GM21529 (cell line): ENCODE measurements around the gene SMOC2.

Experiments used
- ATAC-seq: cut with Tn5 transposase; IDR thresholded peaks from one replicate; pipeline ENCODE4 v1.9.1; 2021; ENCODE audit not compliant: unreplicated experiment

Gene SMOC2

DNA sequence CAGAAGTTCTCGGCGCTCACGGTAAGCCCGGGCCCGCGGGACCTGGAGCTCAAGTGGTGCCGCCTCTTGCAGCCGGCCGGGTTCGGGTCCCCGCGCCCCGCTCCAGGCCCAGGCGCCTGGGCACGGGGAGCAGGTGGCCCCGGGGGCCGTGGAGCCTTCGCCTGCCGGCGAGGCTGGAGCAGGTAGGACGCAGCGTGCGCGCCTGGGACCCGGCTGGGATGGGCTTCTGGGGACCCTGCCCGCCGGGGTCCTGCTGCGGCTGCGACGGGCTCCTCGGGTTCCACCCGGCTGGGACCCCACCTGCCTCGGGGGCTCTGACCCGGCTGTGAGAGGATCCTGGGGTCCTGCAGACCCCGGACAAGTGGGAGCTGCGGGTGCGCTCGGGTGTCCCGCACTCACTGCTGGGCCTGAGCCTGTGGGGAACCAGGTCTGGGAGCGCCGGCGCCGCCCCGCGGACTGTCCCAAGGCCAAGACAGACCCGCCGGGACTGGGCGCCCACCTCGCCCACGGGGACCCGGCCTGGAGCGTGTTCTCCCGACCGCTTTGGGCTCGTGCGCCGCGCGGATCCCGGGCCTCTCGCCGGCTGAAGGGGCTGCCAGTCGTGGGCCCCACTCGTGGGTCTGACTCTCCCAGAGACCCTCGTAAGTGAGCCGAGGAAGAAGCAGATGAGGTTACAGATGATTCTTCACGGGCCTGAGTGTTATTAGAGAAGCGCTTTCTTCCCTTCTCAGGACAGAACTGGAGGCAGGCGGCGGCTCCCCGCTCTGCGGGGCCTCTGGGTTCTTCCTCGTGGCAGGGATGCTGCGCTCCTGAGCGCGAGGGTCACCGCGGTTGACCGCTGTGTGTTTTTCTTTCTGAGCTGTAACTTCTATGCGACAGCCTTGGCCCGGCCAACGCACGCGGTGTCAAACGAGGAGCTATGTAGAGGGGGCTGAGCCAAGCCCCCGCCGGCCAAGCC lies 729 bp downstream of the SMOC2 start:
- no peak for ATAC-seq

DNA sequence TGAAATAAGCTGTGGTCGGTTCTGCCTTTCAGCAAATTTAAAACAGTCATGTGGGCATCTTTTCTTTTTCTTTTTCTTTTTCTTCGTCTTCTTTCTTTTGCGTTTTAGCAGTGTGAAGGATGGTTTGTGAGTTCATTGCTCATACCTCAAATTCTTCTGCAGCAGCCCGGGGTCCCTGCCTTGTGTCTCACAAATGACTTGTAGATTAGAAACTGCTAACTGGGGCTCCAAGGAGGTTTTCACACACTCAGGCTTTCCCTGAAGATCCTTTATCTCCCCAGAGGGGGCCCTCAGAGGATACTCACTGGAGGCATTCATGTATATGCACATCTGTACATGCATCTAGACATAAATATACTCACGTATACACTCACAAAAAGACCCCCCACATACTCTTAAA lies 1.7 kb downstream of the SMOC2 start:
- no peak for ATAC-seq

DNA sequence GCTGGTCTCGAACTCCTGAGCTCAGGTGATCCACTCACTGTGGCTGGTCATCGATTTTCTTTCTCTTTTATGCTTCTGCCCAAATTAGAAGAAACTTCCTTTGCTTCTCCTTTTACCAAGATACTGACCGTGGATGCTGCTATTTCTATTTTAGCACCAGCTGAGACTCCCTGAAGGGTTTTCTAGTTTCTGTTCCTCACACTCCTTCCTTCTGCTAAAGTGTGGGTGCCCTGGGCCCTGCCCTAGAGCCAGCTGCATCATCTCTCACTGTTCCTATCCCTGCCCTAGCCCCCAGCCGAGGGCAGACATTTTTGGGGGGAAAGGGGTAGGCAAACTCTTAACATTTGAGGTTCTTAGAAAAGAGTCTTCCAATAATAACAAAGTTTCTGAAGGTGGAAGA lies 6.3 kb downstream of the SMOC2 start:
- ATAC-seq, result no peak

DNA sequence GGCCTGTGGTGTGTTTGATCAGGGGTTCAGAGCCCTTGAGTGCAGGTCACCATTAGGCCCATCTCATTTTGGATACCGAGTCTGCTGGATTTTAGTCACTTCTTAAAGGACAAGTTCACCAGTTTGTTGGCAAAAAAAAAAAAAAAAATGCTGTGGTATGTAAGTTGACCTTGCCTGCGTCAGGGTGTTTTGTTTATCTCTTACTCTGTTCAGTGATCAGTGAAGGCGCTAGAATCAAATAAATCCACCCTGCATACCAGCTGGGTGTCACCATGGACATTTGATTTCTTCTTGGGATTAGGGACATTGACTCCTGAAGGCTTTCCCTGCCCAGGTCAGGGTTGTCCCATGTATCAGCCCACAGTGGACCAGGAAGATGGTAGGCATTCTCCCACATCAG lies 6.7 kb downstream of the SMOC2 start:
- ATAC-seq, result no peak

DNA sequence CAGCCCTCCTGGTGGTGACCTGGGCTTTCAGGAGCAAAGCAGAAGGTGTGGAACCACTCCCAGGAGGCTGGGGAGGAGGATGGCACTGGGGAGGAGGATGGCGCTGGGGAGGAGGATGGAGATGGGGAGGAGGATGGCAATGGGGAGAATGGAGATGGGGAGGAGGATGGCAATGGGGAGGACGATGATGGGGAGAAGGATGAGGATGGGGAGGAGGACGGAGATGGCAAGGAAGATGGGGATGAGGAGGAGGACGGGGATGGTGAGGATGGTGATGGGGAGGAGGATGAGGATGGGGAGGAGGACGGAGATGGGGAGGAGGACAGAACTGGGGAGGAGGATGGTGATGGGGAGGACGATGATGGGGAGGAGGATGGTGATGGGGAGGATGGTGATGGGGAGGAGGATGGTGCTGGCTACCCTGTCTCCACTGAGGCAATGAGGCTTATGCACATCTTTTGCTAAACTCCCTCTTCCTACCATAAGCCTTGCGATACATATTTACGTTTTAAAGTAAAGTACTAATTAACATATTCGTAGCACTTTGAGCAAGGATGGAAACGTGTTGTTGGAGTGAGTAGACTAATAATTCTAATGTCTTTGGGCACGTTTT lies 7.4 kb downstream of the SMOC2 start:
- no peak for ATAC-seq

DNA sequence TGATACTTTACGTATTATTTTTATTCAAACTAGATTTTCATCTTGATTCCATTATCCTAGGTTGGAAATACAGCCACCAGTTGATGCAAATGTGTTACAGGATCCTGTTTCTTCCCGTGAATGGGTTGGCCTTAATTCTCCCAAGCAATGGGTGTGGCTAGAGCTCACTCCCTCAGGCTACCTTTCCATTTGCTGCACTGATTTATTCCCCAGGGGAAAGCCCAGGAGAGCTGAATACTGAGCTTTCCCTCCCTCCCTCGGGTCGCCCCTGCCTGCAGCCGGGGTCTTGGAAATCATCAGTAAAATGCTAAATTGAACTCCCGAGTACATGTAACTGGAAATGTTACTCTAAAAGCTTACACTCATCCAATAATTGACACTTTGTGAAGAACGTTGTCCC lies 9.9 kb downstream of the SMOC2 start:
- no peak for ATAC-seq

DNA sequence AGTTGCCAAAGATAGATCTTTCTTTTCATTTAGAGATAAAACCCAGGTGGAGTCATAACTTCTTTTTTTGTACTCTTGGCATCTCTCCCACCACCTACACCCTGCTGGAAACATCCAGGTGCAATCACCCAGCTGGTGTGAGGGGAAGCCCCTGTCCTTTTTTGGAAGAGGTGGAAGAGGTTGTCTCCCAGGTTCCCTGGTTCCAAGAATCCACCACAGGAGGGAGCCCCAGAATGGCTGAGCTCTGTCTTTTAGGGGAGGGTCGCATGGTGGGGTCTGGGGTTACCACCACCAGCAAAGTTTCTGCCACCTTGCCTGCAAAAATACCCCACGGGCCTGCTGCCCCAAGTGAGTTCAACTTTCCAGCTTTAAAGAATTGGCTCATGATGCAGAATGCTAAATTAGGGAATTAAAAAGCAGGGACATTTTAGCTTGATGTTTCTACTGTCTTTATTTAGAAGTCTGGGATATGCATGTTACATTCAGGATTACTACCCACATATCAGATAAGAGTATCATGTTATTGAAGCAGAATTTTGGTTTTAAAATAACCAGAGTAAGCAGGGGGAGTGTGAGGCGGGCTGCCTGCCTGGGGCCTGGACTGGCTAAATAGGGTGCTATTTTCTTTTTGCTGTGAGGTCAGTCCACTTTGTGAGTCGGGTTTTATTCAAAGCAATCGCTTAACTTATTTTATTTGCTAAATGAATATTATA lies 11.0 kb downstream of the SMOC2 start:
- no peak for ATAC-seq

DNA sequence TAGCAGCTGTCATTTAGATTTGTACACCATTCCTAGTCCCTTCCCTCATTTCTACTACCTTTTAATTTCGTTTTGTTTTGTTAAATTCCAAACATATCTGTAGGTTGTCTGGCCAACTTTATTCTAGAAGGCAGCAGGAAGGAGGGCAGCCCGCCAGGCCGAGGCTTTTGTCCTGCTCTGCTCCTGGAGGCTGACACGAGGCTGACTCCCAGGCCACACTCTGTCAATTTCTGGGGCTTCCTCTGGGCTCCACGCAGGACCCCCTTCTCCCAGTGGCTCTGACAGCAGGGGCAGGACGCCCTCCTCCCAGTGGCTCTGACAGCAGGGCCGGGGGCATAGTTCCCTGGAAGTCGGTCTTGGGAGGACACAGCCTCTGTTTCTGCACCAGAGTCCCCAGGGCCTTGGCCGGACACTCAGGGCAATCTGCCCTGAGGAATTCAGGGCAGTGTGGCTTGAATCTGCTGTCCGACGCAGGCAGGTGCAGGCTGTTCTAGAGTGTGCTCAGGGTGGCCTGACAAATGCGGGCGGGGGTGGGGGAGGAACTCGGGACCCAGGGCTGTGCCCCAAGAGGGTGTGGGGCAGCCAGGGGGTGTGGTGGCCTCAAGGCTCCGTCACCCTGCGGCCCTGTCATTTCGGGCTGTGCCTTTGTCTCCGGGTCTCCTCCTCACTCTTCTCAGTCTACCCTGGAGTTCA lies 11.8 kb downstream of the SMOC2 start:
- ATAC-seq, result no peak

DNA sequence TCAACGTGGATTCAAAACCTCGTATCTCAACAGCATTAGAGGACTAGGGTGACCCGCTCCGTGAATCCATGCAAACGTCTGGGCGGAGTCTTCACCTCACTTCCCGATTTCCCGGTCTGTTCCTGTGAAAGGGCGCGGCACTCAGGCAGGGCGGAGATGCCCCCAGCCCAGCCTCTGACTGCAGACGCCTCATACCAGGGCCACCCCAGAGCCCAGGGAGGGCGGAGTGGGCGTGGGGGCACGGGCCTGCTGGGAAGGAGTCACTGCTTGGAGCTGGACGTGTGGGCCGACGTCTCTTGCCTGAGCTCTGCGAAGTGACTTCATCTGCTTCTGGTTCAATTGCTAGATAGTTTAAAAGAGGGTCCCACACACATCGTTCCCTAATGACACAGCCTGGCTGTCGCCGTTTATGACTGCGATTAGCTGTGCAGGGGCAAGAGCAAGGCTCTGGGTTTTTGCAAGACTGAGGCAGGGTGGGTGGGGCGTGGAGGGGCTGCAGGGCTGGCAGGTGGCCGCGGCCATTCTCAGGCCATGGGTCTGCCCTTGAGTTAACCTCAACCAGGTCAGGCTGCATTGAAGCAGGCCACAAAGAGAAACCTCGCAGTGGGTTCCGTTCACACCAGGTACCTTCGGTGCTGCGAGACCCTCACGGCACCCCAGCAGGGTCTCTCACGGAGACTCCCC lies 15.0 kb downstream of the SMOC2 start:
- no peak for ATAC-seq

DNA sequence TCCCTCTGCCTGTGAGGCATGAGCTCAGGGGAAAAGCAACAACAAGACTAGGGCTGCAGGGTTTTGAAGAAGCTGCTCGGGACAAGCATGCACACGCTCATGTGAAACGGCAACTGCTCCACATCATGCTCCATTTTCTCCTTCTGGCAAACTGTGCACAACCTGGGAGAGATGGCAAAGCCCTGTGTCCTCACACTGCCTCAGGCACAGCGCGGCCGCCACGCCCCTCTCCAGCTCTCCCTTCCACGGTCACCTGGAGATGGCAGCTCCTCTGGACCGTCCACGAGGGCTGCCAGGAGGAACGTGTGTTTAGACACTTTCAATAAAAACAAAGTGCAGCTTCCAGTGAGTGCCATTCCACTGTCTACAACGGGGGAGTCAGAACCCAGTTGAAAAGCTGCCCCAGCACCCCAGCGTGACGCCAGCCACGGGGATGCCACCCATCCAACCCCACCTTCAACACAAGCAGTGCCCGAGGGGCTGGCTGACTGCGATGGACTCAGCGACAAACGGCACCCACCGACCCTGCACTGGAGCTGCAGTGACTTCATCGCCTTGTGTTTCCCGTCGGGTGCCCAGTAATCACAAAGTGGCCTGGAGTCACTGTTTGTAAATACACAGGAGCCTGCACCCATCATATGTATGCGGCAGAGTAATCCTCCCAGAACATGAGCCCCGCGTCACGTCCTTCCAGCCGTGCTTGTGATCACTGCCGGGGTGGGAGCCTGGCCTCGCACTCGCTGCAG lies 16.1 kb downstream of the SMOC2 start:
- no peak for ATAC-seq

DNA sequence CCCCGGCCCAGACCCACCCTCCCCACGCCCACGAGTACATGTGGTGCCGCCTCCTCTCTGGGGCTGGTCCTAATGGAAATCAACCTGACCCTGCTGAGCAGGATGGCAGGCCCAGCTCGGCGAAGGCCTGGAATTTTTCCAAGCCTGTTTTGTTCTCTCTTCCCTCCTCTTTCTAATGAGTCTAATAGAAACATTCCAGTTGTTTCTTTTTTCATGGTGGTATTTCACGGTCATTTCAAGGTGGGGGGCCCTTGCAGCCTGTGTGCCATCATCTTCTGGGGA lies 16.6 kb downstream of the SMOC2 start:
- no peak for ATAC-seq

DNA sequence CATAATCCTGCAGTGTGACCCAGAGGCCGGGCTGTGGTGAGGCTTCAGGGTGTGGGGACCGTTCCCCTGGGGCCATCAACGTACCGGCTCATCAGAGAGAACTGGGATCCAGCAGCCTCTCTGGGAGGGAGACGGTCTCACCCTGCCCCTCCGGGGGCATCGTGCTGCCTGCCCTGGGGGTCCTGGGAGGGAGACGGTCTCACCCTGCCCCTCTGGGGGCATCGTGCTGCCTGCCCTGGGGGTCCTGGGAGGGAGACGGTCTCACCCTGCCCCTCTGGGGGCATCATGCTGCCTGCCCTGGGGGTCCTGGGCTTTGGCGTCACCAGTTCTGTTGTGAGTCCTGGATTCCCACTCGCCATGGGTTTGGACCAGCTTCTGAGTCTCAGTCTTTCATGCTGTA lies 17.1 kb downstream of the SMOC2 start:
- ATAC-seq, result no peak

DNA sequence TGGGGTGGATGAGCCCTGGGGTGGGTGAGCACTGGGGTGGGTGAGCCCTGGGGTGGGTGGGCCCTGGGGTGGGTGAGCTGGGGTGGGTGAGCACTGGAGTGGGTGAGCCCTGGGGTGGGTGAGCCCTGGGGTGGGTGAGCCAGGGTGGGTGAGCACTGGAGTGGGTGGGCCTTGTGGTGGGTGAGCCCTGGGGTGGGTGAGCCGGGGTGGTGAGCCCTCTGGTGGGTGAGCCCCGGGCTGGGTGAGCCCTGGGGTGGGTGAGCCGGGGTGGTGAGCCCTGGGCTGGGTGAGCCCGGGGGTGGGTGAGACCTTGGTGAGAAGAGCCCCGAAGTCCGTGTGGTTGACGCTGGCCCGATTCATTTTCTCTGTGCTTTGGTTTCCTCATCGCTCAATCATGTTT lies 18.6 kb downstream of the SMOC2 start:
- ATAC-seq, result no peak

DNA sequence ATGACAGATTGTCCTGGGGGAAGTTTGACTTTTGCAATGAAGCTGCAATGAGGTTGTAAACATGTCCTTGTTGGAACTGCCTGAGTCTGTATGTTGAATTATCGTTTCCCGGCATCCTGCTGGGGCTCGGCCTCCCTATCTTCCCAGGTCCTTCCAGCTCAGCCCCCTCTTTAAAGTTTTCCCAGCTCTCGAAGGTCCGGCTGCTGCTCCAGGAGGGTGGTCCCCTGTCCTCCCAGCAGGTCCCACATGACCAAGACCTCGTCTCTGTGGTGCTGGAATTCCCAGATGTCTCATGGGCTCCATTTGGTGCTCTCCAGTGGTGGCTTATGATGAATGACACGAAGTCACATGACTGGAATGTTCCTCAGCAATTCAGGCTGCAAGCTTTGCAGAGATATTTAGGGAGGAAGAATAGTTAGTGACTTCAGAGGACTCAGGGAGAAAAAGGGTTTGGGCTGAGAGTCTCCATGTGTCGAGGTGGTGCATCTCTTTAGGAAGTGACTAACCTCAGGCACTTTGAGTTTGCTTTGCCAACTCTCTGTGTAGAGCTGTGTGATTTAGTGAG lies 21.4 kb downstream of the SMOC2 start:
- ATAC-seq, result no peak

DNA sequence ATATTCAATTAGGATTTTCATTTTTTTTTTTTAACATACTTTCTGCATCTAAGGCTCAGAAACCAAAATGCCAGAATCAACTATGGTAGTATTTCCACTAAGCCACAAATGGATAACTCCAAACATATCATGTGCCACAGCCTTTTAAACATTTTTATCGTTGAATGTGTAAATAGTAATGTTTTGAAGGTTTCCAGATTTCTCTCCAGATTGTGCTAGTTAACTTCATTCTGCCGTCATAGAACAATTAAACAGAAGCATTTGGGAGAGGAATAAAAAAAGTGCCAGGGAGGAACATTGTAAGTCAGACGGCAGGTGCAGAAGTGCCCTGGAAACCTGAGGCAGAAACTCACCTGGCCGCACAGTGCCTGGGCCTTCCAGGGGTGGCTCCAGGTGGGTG lies 23.6 kb downstream of the SMOC2 start:
- no peak for ATAC-seq

DNA sequence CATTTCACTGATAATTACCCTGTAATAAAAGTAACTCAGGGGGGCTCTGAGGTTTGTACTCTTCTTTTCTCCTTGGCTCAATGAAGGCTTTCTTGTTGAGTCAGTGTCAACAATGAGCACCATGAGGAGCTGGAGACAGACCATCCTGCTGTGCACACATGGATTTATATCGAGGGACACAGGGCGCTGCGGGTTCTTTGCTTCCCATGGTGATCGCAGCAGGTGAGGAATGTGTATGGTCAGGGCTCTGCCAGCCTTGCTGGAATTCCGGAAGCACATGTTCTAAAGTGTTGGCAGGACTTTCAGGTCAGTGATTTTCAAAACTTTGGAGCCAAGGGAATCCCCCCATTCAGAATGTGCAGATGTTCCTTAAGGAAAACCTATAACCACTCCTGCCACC lies 27.1 kb downstream of the SMOC2 start:
- no peak for ATAC-seq

DNA sequence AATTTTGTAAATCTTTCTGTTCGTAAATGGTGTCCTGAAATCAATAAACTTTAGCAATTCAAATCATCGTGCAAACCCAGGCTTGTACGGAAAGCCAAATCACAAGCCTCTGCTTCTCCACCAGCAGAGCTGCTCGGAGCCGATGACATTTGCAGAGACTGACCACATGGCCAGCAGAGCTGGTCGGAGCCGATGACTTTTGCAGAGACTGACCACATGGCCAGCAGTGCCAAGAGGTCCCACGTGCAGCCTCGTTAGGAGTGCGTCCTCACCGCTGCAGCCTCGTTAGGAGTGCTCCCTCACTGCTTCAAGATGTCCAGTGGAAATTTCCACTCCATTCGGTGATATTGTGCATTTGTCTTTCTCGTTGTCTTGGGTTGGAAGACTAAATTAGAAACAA lies 28.5 kb downstream of the SMOC2 start:
- no peak for ATAC-seq

DNA sequence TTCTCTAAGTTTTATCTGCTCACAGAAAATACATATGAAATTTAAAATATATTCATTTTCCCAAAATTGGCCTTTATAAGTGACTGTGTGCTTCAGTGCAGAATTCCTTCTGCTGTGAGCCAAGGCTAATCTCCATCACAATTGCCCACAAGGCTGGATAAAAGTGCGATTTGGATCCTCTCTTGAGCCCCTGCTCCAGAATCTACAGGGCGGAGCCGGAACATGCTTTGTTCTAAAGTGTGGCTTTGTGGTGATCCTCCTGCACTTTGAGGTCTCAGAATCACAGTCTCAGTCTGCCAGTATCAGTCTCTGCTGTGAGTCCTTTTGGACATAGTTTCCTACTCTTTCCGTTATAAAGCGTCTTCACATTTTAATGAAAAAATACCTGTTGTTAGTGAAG lies 28.9 kb downstream of the SMOC2 start:
- no peak for ATAC-seq

DNA sequence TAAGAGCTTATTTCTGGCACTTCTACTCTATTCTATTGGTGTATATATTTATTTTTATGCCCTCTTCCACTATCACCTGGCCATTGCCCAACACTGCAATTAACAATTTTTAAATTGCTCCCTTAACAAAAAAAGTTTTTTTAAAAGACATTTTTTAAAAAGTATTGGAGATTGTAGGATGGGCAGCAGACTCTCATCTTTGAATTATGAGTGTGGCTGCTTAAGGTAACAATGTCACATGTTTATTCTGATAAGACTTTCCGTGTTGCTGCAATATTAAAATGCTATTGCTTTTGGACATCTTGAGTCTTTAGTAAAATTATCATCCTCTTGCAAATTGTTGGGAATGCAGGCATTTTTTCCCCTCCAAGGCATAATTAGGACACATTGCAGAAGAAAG lies 31.4 kb downstream of the SMOC2 start:
- ATAC-seq, result no peak

DNA sequence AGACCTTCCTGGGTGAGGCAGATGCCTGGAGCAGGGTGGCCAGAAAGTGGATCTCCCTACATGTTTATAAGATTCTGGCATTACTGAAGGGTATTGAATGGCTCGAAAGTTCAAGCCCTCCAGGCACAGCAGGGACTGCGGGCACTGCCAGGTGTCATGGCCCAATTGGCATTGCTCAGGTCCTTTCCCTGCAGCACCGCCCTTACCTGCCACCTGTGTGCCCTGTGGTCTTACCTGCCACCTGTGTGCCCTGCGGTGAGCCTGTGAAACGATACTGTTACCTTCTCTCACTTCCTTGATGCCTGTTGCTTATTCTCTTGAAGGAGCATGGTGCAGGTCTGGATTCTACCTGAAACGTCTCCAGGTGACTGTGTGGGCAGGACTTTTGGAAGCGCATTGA lies 32.2 kb downstream of the SMOC2 start:
- ATAC-seq, result no peak
